Inflammatory macrophage (primary cell): Measurements from ENCODE around the gene CDC42BPG.
"Not testable (repeated sequence)": the region's sequence is repeated elsewhere in the genome, so short reads cannot be mapped to it uniquely, and the experiment has no call there.

Experiments
- DNase-seq, 2 donors: peaks; one replicate each; pipeline ENCODE4 v3.0.0-alpha.2; 2020 to 2022

Gene CDC42BPG

GRCh38 chr11:64850979-64851567 lies 6.6 kb upstream of the CDC42BPG start:
- DNase-seq, result peak; percentile 25 to 68

- DNase-seq, result no peak
These were observed 5.3 kb upstream of the CDC42BPG start for GRCh38 chr11:64849598-64850356.

- DNase-seq, result no peak
These were observed 4.6 kb upstream of the CDC42BPG start for GRCh38 chr11:64848826-64849597.

GRCh38 chr11:64848214-64848825 lies 3.9 kb upstream of the CDC42BPG start:
- no peak for DNase-seq

GRCh38 chr11:64846998-64847666 lies 2.7 kb upstream of the CDC42BPG start:
- peak; percentile 92 for DNase-seq

GRCh38 chr11:64845776-64846129 lies 1.3 kb upstream of the CDC42BPG start:
- DNase-seq, result not testable (repeated sequence)

- DNase-seq, result no peak
These were observed 799 bp upstream of the CDC42BPG start for GRCh38 chr11:64845129-64845775.

GRCh38 chr11:64843686-64844329 lies 645 bp downstream of the CDC42BPG start:
- no peak for DNase-seq

- DNase-seq, result no peak
These were observed 1.4 kb downstream of the CDC42BPG start for GRCh38 chr11:64842851-64843685.

GRCh38 chr11:64842366-64842759 lies 2.1 kb downstream of the CDC42BPG start:
- no peak for DNase-seq

GRCh38 chr11:64841592-64842365 lies 2.7 kb downstream of the CDC42BPG start:
- no peak for DNase-seq

GRCh38 chr11:64839887-64840782 lies 4.3 kb downstream of the CDC42BPG start:
- DNase-seq, result no peak

GRCh38 chr11:64839335-64839734 lies 5.1 kb downstream of the CDC42BPG start:
- DNase-seq, result no peak

- DNase-seq, result no peak
These were observed 5.7 kb downstream of the CDC42BPG start for GRCh38 chr11:64838600-64839334.

- DNase-seq, result no peak
These were observed 6.5 kb downstream of the CDC42BPG start for GRCh38 chr11:64837887-64838351.

GRCh38 chr11:64836448-64837072 lies 7.9 kb downstream of the CDC42BPG start:
- DNase-seq, result no peak
